WTC11 (cell line): ENCODE data around the gene ADD2. TPM values are rescaled to one million over a fixed set of nuclear protein-coding genes. Genes with fewer than 3 reads are reported as not detected.
"Not testable (repeated sequence)": the region's sequence is repeated elsewhere in the genome, so short reads cannot be mapped to it uniquely, and the experiment has no call there.

Experiments used
- ATAC-seq: fragments of 200-7000 bp; cut with Tn5 transposase; 2 replicates; pipeline ENCODE4 v1.10.0; 2021; ENCODE audit warnings: mild to moderate bottlenecking, moderate library complexity
- CTCF ChIA-PET: fragments of 300-600 bp; sonication (Branson Sonifier 250); formaldehyde crosslinking; loops from one replicate; lab custom pipeline; 2021; ENCODE audit warnings: antibody characterized with exemption; lab: Charles Lee
- POLR2A ChIA-PET: fragments of 350-600 bp; sonication (Branson Sonifier 250); formaldehyde crosslinking; loops from one replicate; lab custom pipeline; 2021; ENCODE audit warnings: antibody characterized with exemption; lab: Charles Lee
- DNase-seq: peaks from one replicate; pipeline ENCODE4 v3.0.0; 2021; ENCODE audit warnings: low spot score
- H3K27ac Mint-ChIP-seq: 2 replicates; pipeline ENCODE4 v1.8.0; 2021; ENCODE audit warnings: mixed read lengths
- H3K27me3 Mint-ChIP-seq: 2 replicates; pipeline ENCODE4 v1.8.0; 2021; ENCODE audit warnings: low read depth, mild to moderate bottlenecking, moderate library complexity, mixed read lengths
- H3K36me3 Mint-ChIP-seq: 2 replicates; pipeline ENCODE4 v1.8.0; 2021; ENCODE audit warnings: mixed read lengths
- H3K4me1 Mint-ChIP-seq: 2 replicates; pipeline ENCODE4 v1.8.0; 2022; ENCODE audit warnings: mixed read lengths
- H3K4me3 Mint-ChIP-seq: 2 replicates; pipeline ENCODE4 v1.8.0; 2021; ENCODE audit warnings: mild to moderate bottlenecking, moderate library complexity, mixed read lengths
- H3K9me3 Mint-ChIP-seq: 2 replicates; pipeline ENCODE4 v1.8.0; 2021; ENCODE audit warnings: mixed read lengths
- CREM ChIP-seq: sonication (generic); formaldehyde crosslinking; IDR thresholded peaks from 2 replicates; pipeline ENCODE4 v1.8.1; 2022; ENCODE audit warnings: mild to moderate bottlenecking, missing genetic modification reagents, moderate library complexity
- FOXJ3 ChIP-seq: sonication (generic); formaldehyde crosslinking; IDR thresholded peaks from 2 replicates; pipeline ENCODE4 v1.9.0; 2021; ENCODE audit warnings: missing genetic modification reagents, mild to moderate bottlenecking, borderline replicate concordance
- JUN ChIP-seq: sonication (generic); formaldehyde crosslinking; IDR thresholded peaks from 2 replicates; pipeline ENCODE4 v1.8.0; 2023; ENCODE audit warnings: mild to moderate bottlenecking, missing genetic modification reagents
- RELA ChIP-seq: sonication (generic); formaldehyde crosslinking; IDR thresholded peaks from 2 replicates; pipeline ENCODE4 v1.8.1; 2022; ENCODE audit warnings: missing genetic modification reagents, mild to moderate bottlenecking, borderline replicate concordance
- TEAD4 ChIP-seq: sonication (generic); formaldehyde crosslinking; IDR thresholded peaks from 2 replicates; pipeline ENCODE4 v1.8.0; 2022; ENCODE audit warnings: mild to moderate bottlenecking, missing genetic modification reagents
- ZNF263 ChIP-seq: sonication (generic); formaldehyde crosslinking; IDR thresholded peaks from 2 replicates; pipeline ENCODE4 v1.8.1; 2022; ENCODE audit warnings: low read depth, mild to moderate bottlenecking, moderate library complexity, missing genetic modification reagents
- total RNA-seq: library from RNA; stranded (reverse); gene quantifications from 3 replicates; pipeline ENCODE4 v1.2.3, GENCODE V29; 2021
- TF ChIP-seq, protein P1 (sequence below): sonication (generic); formaldehyde crosslinking; IDR thresholded peaks from 2 replicates; pipeline ENCODE4 v1.8.0; 2022; ENCODE audit warnings: mild to moderate bottlenecking, missing genetic modification reagents
- TF ChIP-seq, protein P2 (sequence below): sonication (generic); formaldehyde crosslinking; IDR thresholded peaks from 2 replicates; pipeline ENCODE4 v1.8.1; 2022; ENCODE audit warnings: mild to moderate bottlenecking, missing genetic modification reagents, moderate library complexity, borderline replicate concordance
- TF ChIP-seq, protein P3 (sequence below): fragments of 250-450 bp; sonication (Bioruptor Pico); conservative IDR thresholded peaks from 2 replicates; pipeline ENCODE4 v1.9.0; 2021; ENCODE audit warnings: mild to moderate bottlenecking
- TF ChIP-seq, protein P4 (sequence below): sonication (generic); formaldehyde crosslinking; IDR thresholded peaks from 2 replicates; pipeline ENCODE4 v1.8.1; 2023; ENCODE audit warnings: mild to moderate bottlenecking, missing genetic modification reagents
- TF ChIP-seq, protein P5 (sequence below): sonication (generic); formaldehyde crosslinking; IDR thresholded peaks from 2 replicates; pipeline ENCODE4 v1.8.0; 2022; ENCODE audit warnings: mild to moderate bottlenecking, missing genetic modification reagents
- TF ChIP-seq, protein P6 (sequence below): sonication (generic); formaldehyde crosslinking; conservative IDR thresholded peaks from 2 replicates; pipeline ENCODE4 v1.8.1; 2022; ENCODE audit warnings: mild to moderate bottlenecking, missing genetic modification reagents
- TF ChIP-seq, protein P7 (sequence below): sonication (generic); formaldehyde crosslinking; IDR thresholded peaks from 2 replicates; pipeline ENCODE4 v1.8.1; 2023; ENCODE audit warnings: mild to moderate bottlenecking, missing genetic modification reagents, borderline replicate concordance
- TF ChIP-seq, protein P8 (sequence below): sonication (generic); formaldehyde crosslinking; IDR thresholded peaks from 2 replicates; pipeline ENCODE4 v1.8.0; 2022; ENCODE audit warnings: missing genetic modification reagents

Gene ADD2
- total RNA-seq, 1 experiment from 2014 or later, result 196 TPM

DNA sequence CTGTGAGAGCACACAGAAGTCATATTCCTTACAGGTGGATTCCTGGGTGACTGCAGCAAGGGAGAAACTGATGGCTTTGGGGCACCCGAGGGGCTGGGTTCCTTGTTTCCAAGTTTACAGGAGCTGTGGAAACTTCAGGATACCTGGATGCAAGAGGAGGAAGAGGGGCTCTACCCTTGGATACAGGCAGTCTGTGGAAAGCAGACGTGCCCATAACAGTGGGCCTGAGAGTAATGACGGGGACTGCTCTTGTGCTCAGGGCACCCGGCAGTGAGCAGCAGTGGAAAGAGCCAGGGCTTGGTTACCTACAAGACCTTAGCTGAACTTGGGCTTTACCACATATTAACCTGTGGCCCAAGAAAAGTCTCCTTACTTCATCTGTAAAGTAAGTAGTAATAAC is 112.2 kb downstream of the ADD2 start:
- Mint-ChIP-seq H3K9me3 (no peaks in the 10 kb centered on the region), H3K36me3 (no peaks in the 10 kb centered on the region), H3K4me3 (no peak overlapping the region), H3K27ac (no peak overlapping the region), H3K27me3 (peaks cover 61% of the 10 kb centered on the region), H3K4me1 (peaks cover 22% of the 10 kb centered on the region)
- ChIA-PET CTCF (interaction anchor here (0.6 to 2.9 kb wide), 10 partner anchors 12 to 354 kb away, joined by 3 to 15 read pairs (median 4); partner anchors contain the start of genes ADD2 and FAM136A), POLR2A (no interaction called here)
- no peak for DNase-seq
- no peak for ATAC-seq
- TF ChIP-seq, protein P1, sequence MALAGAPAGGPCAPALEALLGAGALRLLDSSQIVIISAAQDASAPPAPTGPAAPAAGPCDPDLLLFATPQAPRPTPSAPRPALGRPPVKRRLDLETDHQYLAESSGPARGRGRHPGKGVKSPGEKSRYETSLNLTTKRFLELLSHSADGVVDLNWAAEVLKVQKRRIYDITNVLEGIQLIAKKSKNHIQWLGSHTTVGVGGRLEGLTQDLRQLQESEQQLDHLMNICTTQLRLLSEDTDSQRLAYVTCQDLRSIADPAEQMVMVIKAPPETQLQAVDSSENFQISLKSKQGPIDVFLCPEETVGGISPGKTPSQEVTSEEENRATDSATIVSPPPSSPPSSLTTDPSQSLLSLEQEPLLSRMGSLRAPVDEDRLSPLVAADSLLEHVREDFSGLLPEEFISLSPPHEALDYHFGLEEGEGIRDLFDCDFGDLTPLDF (CRISPR knock-in tag), result no peak
- TF ChIP-seq, protein P2, sequence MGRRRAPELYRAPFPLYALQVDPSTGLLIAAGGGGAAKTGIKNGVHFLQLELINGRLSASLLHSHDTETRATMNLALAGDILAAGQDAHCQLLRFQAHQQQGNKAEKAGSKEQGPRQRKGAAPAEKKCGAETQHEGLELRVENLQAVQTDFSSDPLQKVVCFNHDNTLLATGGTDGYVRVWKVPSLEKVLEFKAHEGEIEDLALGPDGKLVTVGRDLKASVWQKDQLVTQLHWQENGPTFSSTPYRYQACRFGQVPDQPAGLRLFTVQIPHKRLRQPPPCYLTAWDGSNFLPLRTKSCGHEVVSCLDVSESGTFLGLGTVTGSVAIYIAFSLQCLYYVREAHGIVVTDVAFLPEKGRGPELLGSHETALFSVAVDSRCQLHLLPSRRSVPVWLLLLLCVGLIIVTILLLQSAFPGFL (CRISPR knock-in tag), result no peak
- TF ChIP-seq, protein P3, sequence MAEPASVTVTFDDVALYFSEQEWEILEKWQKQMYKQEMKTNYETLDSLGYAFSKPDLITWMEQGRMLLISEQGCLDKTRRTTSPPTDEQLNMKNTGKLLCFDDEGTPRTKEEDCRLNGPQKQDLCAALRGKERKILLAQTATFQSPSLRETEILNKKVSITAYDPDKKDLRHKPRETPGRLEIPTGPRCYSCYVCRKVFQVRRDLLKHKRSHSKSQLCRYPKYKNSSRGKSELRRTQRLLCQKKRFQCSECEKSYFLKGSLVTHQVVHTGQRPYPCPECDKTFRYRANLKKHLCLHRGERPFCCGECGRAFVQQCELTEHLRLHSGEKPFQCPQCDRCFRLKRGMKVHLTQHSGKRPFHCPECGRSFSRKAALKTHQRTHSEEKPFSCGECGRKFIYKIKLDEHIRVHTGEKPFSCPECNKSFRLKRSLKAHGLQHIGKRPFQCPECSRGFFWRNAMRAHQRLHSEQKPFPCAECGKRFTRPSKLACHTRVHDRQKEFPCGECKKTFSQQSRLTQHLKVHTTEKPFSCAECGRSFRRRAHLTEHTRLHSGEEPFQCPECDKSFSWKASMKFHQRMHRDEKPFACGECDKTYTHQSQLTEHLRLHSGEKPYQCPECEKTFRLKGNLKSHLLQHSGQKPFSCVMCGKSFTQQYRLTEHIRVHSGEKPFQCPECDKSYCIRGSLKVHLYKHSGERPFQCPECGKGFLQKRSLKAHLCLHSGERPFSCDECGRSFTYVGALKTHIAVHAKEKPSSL (CRISPR knock-in tag), result no peak
- TF ChIP-seq TEAD4 (CRISPR knock-in tag), result no peak
- TF ChIP-seq JUN, result no peak
- TF ChIP-seq, protein P4, sequence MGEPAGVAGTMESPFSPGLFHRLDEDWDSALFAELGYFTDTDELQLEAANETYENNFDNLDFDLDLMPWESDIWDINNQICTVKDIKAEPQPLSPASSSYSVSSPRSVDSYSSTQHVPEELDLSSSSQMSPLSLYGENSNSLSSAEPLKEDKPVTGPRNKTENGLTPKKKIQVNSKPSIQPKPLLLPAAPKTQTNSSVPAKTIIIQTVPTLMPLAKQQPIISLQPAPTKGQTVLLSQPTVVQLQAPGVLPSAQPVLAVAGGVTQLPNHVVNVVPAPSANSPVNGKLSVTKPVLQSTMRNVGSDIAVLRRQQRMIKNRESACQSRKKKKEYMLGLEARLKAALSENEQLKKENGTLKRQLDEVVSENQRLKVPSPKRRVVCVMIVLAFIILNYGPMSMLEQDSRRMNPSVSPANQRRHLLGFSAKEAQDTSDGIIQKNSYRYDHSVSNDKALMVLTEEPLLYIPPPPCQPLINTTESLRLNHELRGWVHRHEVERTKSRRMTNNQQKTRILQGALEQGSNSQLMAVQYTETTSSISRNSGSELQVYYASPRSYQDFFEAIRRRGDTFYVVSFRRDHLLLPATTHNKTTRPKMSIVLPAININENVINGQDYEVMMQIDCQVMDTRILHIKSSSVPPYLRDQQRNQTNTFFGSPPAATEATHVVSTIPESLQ (CRISPR knock-in tag), result no peak
- TF ChIP-seq, protein P5, sequence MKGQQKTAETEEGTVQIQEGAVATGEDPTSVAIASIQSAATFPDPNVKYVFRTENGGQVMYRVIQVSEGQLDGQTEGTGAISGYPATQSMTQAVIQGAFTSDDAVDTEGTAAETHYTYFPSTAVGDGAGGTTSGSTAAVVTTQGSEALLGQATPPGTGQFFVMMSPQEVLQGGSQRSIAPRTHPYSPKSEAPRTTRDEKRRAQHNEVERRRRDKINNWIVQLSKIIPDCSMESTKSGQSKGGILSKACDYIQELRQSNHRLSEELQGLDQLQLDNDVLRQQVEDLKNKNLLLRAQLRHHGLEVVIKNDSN (CRISPR knock-in tag), result no peak
- no peak for TF ChIP-seq RELA (CRISPR knock-in tag)
- TF ChIP-seq, protein P6, sequence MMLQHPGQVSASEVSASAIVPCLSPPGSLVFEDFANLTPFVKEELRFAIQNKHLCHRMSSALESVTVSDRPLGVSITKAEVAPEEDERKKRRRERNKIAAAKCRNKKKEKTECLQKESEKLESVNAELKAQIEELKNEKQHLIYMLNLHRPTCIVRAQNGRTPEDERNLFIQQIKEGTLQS (CRISPR knock-in tag), result no peak
- no peak for TF ChIP-seq CREM
- TF ChIP-seq, protein P7, sequence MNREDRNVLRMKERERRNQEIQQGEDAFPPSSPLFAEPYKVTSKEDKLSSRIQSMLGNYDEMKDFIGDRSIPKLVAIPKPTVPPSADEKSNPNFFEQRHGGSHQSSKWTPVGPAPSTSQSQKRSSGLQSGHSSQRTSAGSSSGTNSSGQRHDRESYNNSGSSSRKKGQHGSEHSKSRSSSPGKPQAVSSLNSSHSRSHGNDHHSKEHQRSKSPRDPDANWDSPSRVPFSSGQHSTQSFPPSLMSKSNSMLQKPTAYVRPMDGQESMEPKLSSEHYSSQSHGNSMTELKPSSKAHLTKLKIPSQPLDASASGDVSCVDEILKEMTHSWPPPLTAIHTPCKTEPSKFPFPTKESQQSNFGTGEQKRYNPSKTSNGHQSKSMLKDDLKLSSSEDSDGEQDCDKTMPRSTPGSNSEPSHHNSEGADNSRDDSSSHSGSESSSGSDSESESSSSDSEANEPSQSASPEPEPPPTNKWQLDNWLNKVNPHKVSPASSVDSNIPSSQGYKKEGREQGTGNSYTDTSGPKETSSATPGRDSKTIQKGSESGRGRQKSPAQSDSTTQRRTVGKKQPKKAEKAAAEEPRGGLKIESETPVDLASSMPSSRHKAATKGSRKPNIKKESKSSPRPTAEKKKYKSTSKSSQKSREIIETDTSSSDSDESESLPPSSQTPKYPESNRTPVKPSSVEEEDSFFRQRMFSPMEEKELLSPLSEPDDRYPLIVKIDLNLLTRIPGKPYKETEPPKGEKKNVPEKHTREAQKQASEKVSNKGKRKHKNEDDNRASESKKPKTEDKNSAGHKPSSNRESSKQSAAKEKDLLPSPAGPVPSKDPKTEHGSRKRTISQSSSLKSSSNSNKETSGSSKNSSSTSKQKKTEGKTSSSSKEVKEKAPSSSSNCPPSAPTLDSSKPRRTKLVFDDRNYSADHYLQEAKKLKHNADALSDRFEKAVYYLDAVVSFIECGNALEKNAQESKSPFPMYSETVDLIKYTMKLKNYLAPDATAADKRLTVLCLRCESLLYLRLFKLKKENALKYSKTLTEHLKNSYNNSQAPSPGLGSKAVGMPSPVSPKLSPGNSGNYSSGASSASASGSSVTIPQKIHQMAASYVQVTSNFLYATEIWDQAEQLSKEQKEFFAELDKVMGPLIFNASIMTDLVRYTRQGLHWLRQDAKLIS (CRISPR knock-in tag), result no peak
- TF ChIP-seq FOXJ3, result no peak
- TF ChIP-seq ZNF263 (CRISPR knock-in tag), result no peak
- TF ChIP-seq, protein P8, sequence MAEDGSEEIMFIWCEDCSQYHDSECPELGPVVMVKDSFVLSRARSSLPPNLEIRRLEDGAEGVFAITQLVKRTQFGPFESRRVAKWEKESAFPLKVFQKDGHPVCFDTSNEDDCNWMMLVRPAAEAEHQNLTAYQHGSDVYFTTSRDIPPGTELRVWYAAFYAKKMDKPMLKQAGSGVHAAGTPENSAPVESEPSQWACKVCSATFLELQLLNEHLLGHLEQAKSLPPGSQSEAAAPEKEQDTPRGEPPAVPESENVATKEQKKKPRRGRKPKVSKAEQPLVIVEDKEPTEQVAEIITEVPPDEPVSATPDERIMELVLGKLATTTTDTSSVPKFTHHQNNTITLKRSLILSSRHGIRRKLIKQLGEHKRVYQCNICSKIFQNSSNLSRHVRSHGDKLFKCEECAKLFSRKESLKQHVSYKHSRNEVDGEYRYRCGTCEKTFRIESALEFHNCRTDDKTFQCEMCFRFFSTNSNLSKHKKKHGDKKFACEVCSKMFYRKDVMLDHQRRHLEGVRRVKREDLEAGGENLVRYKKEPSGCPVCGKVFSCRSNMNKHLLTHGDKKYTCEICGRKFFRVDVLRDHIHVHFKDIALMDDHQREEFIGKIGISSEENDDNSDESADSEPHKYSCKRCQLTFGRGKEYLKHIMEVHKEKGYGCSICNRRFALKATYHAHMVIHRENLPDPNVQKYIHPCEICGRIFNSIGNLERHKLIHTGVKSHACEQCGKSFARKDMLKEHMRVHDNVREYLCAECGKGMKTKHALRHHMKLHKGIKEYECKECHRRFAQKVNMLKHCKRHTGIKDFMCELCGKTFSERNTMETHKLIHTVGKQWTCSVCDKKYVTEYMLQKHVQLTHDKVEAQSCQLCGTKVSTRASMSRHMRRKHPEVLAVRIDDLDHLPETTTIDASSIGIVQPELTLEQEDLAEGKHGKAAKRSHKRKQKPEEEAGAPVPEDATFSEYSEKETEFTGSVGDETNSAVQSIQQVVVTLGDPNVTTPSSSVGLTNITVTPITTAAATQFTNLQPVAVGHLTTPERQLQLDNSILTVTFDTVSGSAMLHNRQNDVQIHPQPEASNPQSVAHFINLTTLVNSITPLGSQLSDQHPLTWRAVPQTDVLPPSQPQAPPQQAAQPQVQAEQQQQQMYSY (CRISPR knock-in tag), result no peak

DNA sequence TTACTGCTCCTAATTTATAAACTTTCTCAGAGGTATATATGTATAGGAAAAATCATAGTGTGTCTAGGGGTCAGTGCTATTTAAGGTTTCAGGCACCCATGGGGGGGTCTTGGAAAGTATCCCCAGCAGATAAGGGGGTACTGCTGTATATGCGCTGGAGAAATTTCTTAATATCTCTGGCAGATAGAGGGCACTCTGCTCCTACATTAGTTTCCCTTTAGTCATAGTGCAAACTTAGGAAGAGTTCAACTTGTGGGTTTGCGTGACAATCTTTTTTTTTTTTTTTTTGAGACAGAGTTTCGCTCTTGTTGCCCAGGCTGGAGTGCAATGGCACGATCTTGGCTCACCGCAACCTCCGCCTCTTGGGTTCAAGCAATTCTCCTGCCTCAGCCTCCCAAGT is 112.8 kb downstream of the ADD2 start:
- CTCF ChIA-PET, result interaction anchor here (0.7 to 2.9 kb wide), 7 partner anchors 32 to 353 kb away, joined by 3 to 15 read pairs (median 4); partner anchors contain the start of genes ADD2 and FAM136A
- H3K9me3 Mint-ChIP-seq, H3K36me3 Mint-ChIP-seq, DNase-seq, POLR2A ChIA-PET, H3K4me3 Mint-ChIP-seq, H3K27ac Mint-ChIP-seq: not testable (repeated sequence)
- peak; percentile 35 for ATAC-seq
- Mint-ChIP-seq H3K27me3 (peaks cover 65% of the 10 kb centered on the region), H3K4me1 (peaks cover 22% of the 10 kb centered on the region)
